SK-N-MC (cell line): ENCODE measurements around the gene IRGQ.

Source experiments
- EZH2 ChIP-seq: fragments of 200-600 bp; sonication (generic); IDR thresholded peaks from one replicate; pipeline ENCODE4 v1.6.1; 2017; ENCODE audit warnings: antibody characterized with exemption
- FOXP2 ChIP-seq: optimal IDR thresholded peaks from 2 replicates; pipeline ENCODE3; 2011; ENCODE audit warnings: mild to moderate bottlenecking, moderate library complexity; ENCODE audit not compliant: insufficient read depth; ENCODE audit errors: extremely low read length, control extremely low read depth
- POLR2AphosphoS5 ChIP-seq: IDR thresholded peaks from 2 replicates; pipeline ENCODE4 v1.6.1; 2012; ENCODE audit warnings: mild to moderate bottlenecking, low read depth, low read length, borderline replicate concordance

DNA sequence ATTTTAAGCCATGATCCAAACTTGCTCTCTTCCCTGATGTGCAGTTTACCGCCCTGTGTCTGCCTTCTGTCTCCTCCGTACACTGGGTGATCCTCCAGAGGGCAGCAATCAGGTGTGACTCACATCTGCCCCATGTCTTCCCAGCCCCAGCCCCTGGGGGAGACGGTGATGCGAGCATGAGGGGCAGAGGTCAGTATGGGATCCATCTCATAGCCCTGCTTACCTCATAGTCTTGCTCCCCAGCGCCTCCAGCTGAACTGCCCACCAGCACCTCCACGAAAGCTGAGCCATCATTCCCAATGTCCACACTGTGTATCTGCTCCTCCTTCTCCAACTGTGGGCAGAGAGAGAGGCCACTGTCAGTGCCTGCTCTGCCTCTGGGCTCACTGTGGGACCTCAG, 35.2 kb downstream of the IRGQ start:
- TF ChIP-seq EZH2 (no peak), POLR2AphosphoS5 (no peak), FOXP2 (no peak)
